ENCODE measurements around the gene INPP4A.
A peak's percentile ranks its signal among the peaks of the same experiment; 100 is the strongest.
"Not testable (repeated sequence)": the region's sequence is repeated elsewhere in the genome, so short reads cannot be mapped to it uniquely, and the experiment has no call there.

Gene INPP4A

GRCh38 chr2:98444436-98445176 is at the start of gene INPP4A:
INPP4A (plus strand) TSS chr2:98444858; CDS start chr2:98520049, 75,191 bp downstream.
- DNase-seq (ENCODE audit: low read depth in 4 of 4, low spot score in 1 of 4) = peak in 3 of 4 experiments; percentile 70 to 73 (median 71)

GRCh38 chr2:98395977-98396376 is 48.7 kb upstream of the INPP4A start:
- no peak for DNase-seq (ENCODE audit: low read depth in 4 of 4, low spot score in 1 of 4)

- no peak for DNase-seq (ENCODE audit: low read depth in 4 of 4, low spot score in 1 of 4)
Observed at GRCh38 chr2:98396745-98397355, 47.8 kb upstream of the INPP4A start.

- no peak for DNase-seq (ENCODE audit: low read depth in 4 of 4, low spot score in 1 of 4)
Observed at GRCh38 chr2:98399140-98399539, 45.5 kb upstream of the INPP4A start.

GRCh38 chr2:98403878-98404277 is 40.8 kb upstream of the INPP4A start:
- DNase-seq (ENCODE audit: low read depth in 4 of 4, low spot score in 1 of 4) = no peak

- no peak for DNase-seq (ENCODE audit: low read depth in 4 of 4, low spot score in 1 of 4)
Observed at GRCh38 chr2:98404556-98405250, 40.0 kb upstream of the INPP4A start.

GRCh38 chr2:98405301-98405700 is 39.4 kb upstream of the INPP4A start:
- no peak for DNase-seq (ENCODE audit: low read depth in 4 of 4, low spot score in 1 of 4)

- no peak for DNase-seq (ENCODE audit: low read depth in 4 of 4, low spot score in 1 of 4)
Observed at GRCh38 chr2:98408155-98408554, 36.5 kb upstream of the INPP4A start.

- peak; percentile 25 to 49 (median 40) for DNase-seq (ENCODE audit: low read depth in 4 of 4, low spot score in 1 of 4)
Observed at GRCh38 chr2:98412751-98413458, 31.8 kb upstream of the INPP4A start.

GRCh38 chr2:98414246-98414645 is 30.4 kb upstream of the INPP4A start:
- not testable (repeated sequence) for DNase-seq (ENCODE audit: low read depth in 4 of 4, low spot score in 1 of 4)

GRCh38 chr2:98415719-98416248 is 28.9 kb upstream of the INPP4A start:
- not testable (repeated sequence) for DNase-seq (ENCODE audit: low read depth in 4 of 4, low spot score in 1 of 4)

- DNase-seq (ENCODE audit: low read depth in 4 of 4, low spot score in 1 of 4) = no peak
Observed at GRCh38 chr2:98416383-98417159, 28.1 kb upstream of the INPP4A start.

GRCh38 chr2:98419544-98419943 is 25.1 kb upstream of the INPP4A start:
- DNase-seq (ENCODE audit: low read depth in 4 of 4, low spot score in 1 of 4) = no peak

- no peak for DNase-seq (ENCODE audit: low read depth in 4 of 4, low spot score in 1 of 4)
Observed at GRCh38 chr2:98419977-98420725, 24.5 kb upstream of the INPP4A start.

- no peak for DNase-seq (ENCODE audit: low read depth in 4 of 4, low spot score in 1 of 4)
Observed at GRCh38 chr2:98422449-98422848, 22.2 kb upstream of the INPP4A start.

GRCh38 chr2:98426771-98427170 is 17.9 kb upstream of the INPP4A start:
- no peak for DNase-seq (ENCODE audit: low read depth in 4 of 4, low spot score in 1 of 4)

- no peak for DNase-seq (ENCODE audit: low read depth in 4 of 4, low spot score in 1 of 4)
Observed at GRCh38 chr2:98432145-98432544, 12.5 kb upstream of the INPP4A start.

- DNase-seq (ENCODE audit: low read depth in 4 of 4, low spot score in 1 of 4) = no peak
Observed at GRCh38 chr2:98433363-98433964, 11.2 kb upstream of the INPP4A start.

- no peak for DNase-seq (ENCODE audit: low read depth in 4 of 4, low spot score in 1 of 4)
Observed at GRCh38 chr2:98434492-98434891, 10.2 kb upstream of the INPP4A start.
